ENCODE results near the gene BPI. TPM values are rescaled to one million over a fixed set of nuclear protein-coding genes. Genes with fewer than 3 reads are reported as not detected.

Gene BPI
- total RNA-seq, 1 donor from 2014 or later, result not detected

- H3K27me3 ChIP-seq, result no peaks in the 10 kb centered on the region
- no peak overlapping the region for H3K4me3 ChIP-seq
- no peak overlapping the region for H3K27ac ChIP-seq
- peaks cover 15% of the 10 kb centered on the region for H3K4me1 ChIP-seq
- no peaks in the 10 kb centered on the region for H3K36me3 Mint-ChIP-seq
- no peak overlapping the region for H3K4me3 Mint-ChIP-seq
- no peak overlapping the region for H2AFZ ChIP-seq (replicated peaks)
- H3K9me3 Mint-ChIP-seq, result no peaks in the 10 kb centered on the region
- no peaks in the 10 kb centered on the region for H3F3A ChIP-seq (ENCODE audit: low read depth)
- H3K9ac ChIP-seq, result no peak overlapping the region
- no peaks in the 10 kb centered on the region for H4K20me1 ChIP-seq (ENCODE audit: low read depth)
- H3K36me3 ChIP-seq, result no peaks in the 10 kb centered on the region
- H3K27ac Mint-ChIP-seq, result no peak overlapping the region
- H3K4me2 ChIP-seq, result no peak overlapping the region
- no peaks in the 10 kb centered on the region for H3K9me3 ChIP-seq (ENCODE audit: low read depth)
- no peak for DNase-seq (ENCODE audit: low spot score)
- TF ChIP-seq CTCF (IDR thresholded peaks at IDR 0.05), result no peak
- no peak for TF ChIP-seq EZH2phosphoT487 (IDR thresholded peaks at IDR 0.05)
- peaks cover 3% of the 10 kb centered on the region for H3K27me3 Mint-ChIP-seq (ENCODE audit: insufficient read depth, low read depth)
- no peaks in the 10 kb centered on the region for H3K79me2 ChIP-seq (ENCODE audit: low read depth)
- peaks cover 37% of the 10 kb centered on the region for H3K4me1 Mint-ChIP-seq
These were observed 4.0 kb upstream of the BPI start for GRCh38 chr20:38299963-38300362.

- Histone ChIP-seq H3F3A (ENCODE audit: low read depth) (no peaks in the 10 kb centered on the region), H3K9ac (no peak overlapping the region), H3K27ac (no peak overlapping the region), H4K20me1 (ENCODE audit: low read depth) (no peaks in the 10 kb centered on the region), H2AFZ (replicated peaks) (no peak overlapping the region), H3K4me1 (peaks cover 15% of the 10 kb centered on the region), H3K4me3 (no peak overlapping the region), H3K79me2 (ENCODE audit: low read depth) (no peaks in the 10 kb centered on the region), H3K36me3 (no peaks in the 10 kb centered on the region), H3K9me3 (ENCODE audit: low read depth) (no peaks in the 10 kb centered on the region), H3K4me2 (no peak overlapping the region), H3K27me3 (no peaks in the 10 kb centered on the region)
- Mint-ChIP-seq H3K27me3 (ENCODE audit: insufficient read depth, low read depth) (peaks cover 3% of the 10 kb centered on the region), H3K4me1 (peaks cover 34% of the 10 kb centered on the region), H3K27ac (no peak overlapping the region), H3K36me3 (no peaks in the 10 kb centered on the region), H3K4me3 (no peak overlapping the region), H3K9me3 (no peaks in the 10 kb centered on the region)
- TF ChIP-seq EZH2phosphoT487 (IDR thresholded peaks at IDR 0.05), result no peak
- TF ChIP-seq EZH2 (IDR thresholded peaks at IDR 0.05), result no peak
- TF ChIP-seq CTCF (IDR thresholded peaks at IDR 0.05), result no peak
- DNase-seq (ENCODE audit: low spot score), result no peak
These were observed 3.5 kb upstream of the BPI start for GRCh38 chr20:38300438-38300837.

DNA sequence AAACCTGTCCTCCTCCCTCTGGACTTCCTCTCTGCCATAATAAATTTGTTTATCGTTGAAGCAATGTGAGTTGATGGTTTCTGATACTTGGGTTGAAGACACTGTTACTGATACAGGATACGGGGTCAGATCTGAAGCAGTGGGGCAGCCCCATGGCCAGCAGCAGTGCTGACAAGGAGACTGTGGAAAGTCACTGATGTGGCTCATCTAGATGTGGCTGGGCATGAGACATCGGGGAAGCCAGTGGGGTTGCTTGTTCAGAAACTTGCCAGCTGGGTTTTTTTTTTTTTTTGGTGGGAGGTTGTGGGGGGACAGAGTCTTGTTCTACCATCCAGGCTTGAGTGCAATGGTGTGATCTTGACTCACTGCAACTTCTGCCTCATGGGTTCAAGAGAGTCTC is 2.6 kb upstream of the BPI start:
- no peaks in the 10 kb centered on the region for H3K36me3 ChIP-seq
- Mint-ChIP-seq H3K27ac (no peak overlapping the region), H3K27me3 (ENCODE audit: insufficient read depth, low read depth) (peaks cover 3% of the 10 kb centered on the region), H3K9me3 (no peaks in the 10 kb centered on the region), H3K4me1 (peaks cover 36% of the 10 kb centered on the region), H3K36me3 (no peaks in the 10 kb centered on the region), H3K4me3 (no peak overlapping the region)
- no peak overlapping the region for H3K4me2 ChIP-seq
- no peak for DNase-seq (ENCODE audit: low spot score)
- peaks cover 15% of the 10 kb centered on the region for H3K4me1 ChIP-seq
- H3K4me3 ChIP-seq, result no peak overlapping the region
- H4K20me1 ChIP-seq (ENCODE audit: low read depth), result no peaks in the 10 kb centered on the region
- no peaks in the 10 kb centered on the region for H3K27me3 ChIP-seq
- H3F3A ChIP-seq (ENCODE audit: low read depth), result no peaks in the 10 kb centered on the region
- no peak overlapping the region for H2AFZ ChIP-seq (replicated peaks)
- no peaks in the 10 kb centered on the region for H3K79me2 ChIP-seq (ENCODE audit: low read depth)
- TF ChIP-seq EZH2 (IDR thresholded peaks at IDR 0.05) (no peak), CTCF (IDR thresholded peaks at IDR 0.05) (no peak), EZH2phosphoT487 (IDR thresholded peaks at IDR 0.05) (no peak)
- H3K9me3 ChIP-seq (ENCODE audit: low read depth), result no peaks in the 10 kb centered on the region
- H3K9ac ChIP-seq, result no peak overlapping the region
- no peak overlapping the region for H3K27ac ChIP-seq
